NK-92 treated with Interleukin-12 subunit alpha and Interleukin-12 subunit beta, amount 100 ng/mL, for 24 hours (cell line): ENCODE data around the gene AGAP6.
"Not testable (repeated sequence)": the region's sequence is repeated elsewhere in the genome, so short reads cannot be mapped to it uniquely, and the experiment has no call there.

Experiments
- DNase-seq: peaks from one replicate; lab custom pipeline; 2025; lab: John Stamatoyannopoulos, UW

AGAP6 gene

GRCh38 chr10:49988376-49988775, at the start of gene AGAP6:
AGAP6 (plus strand) TSS chr10:49988406; CDS start chr10:49988716, 310 bp downstream.
- not testable (repeated sequence) for DNase-seq

- peak; percentile 54 for DNase-seq
Measured at GRCh38 chr10:49941447-49942338, 46.5 kb upstream of the AGAP6 start, which contains the start of the genes PARG and TIMM23B. PARG (minus strand) TSS chr10:49942027; CDS start chr10:49941725, 302 bp downstream. TIMM23B (plus strand) TSS chr10:49942053; CDS start chr10:49942195, 142 bp downstream.

- not testable (repeated sequence) for DNase-seq
Measured at GRCh38 chr10:49942339-49942705, 45.9 kb upstream of the AGAP6 start.

- DNase-seq = not testable (repeated sequence)
Measured at GRCh38 chr10:49943607-49944006, 44.6 kb upstream of the AGAP6 start.

- not testable (repeated sequence) for DNase-seq
Measured at GRCh38 chr10:49948142-49948541, 40.1 kb upstream of the AGAP6 start.

- not testable (repeated sequence) for DNase-seq
Measured at GRCh38 chr10:49948737-49949136, 39.5 kb upstream of the AGAP6 start.

GRCh38 chr10:49952006-49952405, 36.2 kb upstream of the AGAP6 start:
- not testable (repeated sequence) for DNase-seq

- DNase-seq = not testable (repeated sequence)
Measured at GRCh38 chr10:49953122-49953521, 35.1 kb upstream of the AGAP6 start.

GRCh38 chr10:49970331-49970857, 17.8 kb upstream of the AGAP6 start:
- DNase-seq = not testable (repeated sequence)

GRCh38 chr10:49971466-49971865, 16.7 kb upstream of the AGAP6 start:
- not testable (repeated sequence) for DNase-seq

- DNase-seq = not testable (repeated sequence)
Measured at GRCh38 chr10:49972094-49972493, 16.1 kb upstream of the AGAP6 start.

GRCh38 chr10:49977756-49978155, 10.4 kb upstream of the AGAP6 start:
- DNase-seq = not testable (repeated sequence)

- not testable (repeated sequence) for DNase-seq
Measured at GRCh38 chr10:49987207-49987606, 999 bp upstream of the AGAP6 start.

GRCh38 chr10:49995321-49995720, 7.1 kb downstream of the AGAP6 start:
- not testable (repeated sequence) for DNase-seq

- not testable (repeated sequence) for DNase-seq
Measured at GRCh38 chr10:50014024-50014423, 25.8 kb downstream of the AGAP6 start.

GRCh38 chr10:50015596-50016220, 27.5 kb downstream of the AGAP6 start:
- DNase-seq = not testable (repeated sequence)

GRCh38 chr10:50016926-50017325, 28.7 kb downstream of the AGAP6 start:
- DNase-seq = not testable (repeated sequence)

- not testable (repeated sequence) for DNase-seq
Measured at GRCh38 chr10:50017646-50018045, 29.4 kb downstream of the AGAP6 start.

- DNase-seq = not testable (repeated sequence)
Measured at GRCh38 chr10:50019279-50019678, 31.1 kb downstream of the AGAP6 start.

GRCh38 chr10:50020451-50021024, 32.3 kb downstream of the AGAP6 start:
- not testable (repeated sequence) for DNase-seq

- no peak for DNase-seq
Measured at GRCh38 chr10:50021646-50022045, 33.4 kb downstream of the AGAP6 start.
